HG03103 (cell line): ENCODE results near the gene CAMSAP1.

Experiments
- ATAC-seq: cut with Tn5 transposase; IDR thresholded peaks from one replicate; pipeline ENCODE4 v1.9.1; 2021; ENCODE audit warnings: low read depth; ENCODE audit not compliant: unreplicated experiment

Gene CAMSAP1

DNA sequence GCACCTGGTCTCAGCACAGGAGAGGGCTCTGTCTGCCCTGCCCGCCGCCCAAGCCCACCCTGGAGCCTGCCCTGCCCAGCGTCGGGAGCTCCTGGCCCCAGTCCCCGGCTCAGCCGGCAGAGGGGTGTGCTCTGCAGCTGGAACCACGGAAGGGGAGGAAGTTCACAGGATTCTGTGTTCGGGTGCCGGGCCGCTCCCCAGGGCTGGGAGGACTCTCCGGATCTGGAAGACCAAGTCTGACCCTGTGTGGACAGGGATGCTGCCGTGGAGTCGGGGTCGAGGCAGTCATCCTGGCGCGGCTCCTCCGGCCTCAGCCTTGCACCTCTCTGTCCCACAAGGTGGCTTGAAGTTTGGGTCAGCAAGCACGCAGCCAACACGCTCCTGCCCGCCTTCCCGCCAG is 126.7 kb downstream of the CAMSAP1 start:
- no peak for ATAC-seq

DNA sequence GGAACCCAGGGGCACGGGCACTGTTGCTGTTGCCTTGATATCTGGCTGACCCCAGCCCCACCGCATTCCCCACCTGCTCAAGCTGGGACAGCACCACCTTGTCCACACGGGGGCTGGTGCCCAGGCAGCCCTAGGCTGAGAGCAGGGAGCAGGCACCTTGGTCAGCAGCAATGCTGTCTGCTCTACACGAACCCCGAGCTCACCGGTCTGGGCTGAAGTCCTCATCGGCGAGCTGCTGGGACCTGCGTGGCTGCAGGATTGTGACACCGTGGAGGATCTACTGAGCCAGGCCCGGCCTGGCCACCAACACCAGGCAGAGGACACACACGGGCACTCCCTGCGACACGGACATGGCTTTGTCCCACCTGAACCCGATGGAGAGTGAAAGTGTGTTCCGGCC is 127.3 kb downstream of the CAMSAP1 start:
- ATAC-seq = no peak

DNA sequence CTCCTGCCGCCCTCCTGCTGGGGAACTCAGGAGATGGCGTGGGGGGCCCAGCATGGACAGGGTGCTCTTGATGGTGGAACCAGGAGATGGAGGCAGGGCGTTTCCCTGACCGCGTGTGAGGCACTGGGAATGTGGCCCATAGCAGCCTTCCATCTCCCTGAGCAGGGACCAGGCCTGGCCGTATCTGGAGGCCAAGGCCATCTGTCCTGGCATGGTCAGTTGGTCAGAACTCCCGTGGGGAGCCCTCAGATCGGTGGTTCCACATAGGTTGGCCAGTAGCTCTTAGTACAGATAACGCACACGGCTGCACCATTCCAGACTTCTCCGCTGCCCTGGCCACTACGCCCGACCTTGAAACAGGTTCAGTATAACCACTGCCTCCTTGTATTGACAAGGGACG is 127.8 kb downstream of the CAMSAP1 start:
- no peak for ATAC-seq

DNA sequence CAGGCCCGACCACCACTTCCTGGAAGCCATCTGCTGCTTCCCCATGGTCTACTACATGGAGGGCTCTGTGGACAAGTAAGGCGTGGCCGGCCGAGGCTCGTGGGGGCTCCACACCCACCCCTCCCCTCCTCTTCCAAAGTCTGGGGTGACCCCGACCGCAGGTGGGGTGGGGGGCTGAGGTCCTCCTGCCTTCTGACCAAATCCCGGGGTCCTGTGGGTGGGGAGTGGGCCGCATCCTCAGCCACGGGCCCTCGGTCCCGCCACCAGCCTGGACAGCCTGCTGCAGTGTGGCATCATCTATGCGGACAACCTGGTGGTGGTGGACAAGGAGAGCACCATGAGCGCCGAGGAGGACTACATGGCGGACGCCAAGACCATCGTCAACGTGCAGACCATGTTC is 128.9 kb downstream of the CAMSAP1 start:
- no peak for ATAC-seq

DNA sequence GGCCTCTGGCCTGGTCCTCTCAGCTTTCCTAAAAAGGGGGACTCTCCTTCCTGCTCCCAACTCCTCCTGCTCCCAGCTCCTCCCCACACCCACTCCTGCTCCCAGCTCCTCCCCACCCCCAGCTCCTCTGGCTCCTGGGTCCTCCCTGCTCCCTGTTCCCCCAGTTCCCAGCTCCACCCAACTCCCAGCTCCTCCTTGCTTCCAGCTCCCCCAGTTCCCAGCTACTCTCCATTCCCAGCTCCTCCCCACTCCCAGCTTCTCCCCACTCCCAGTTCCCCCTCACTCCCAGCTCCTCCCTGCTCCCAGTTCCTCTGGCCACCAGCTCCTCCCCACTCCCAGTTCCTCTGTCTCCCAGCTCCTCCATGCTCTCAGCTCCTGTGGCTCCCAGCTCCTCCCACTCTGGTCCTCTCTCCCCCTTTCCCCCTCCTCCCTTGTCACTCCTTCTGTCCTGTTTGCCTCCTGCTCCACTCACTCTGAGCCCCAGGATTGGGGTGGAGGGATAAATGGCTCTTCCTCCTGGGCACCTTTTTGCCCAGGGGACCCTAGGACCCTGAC is 129.6 kb downstream of the CAMSAP1 start:
- ATAC-seq = no peak

DNA sequence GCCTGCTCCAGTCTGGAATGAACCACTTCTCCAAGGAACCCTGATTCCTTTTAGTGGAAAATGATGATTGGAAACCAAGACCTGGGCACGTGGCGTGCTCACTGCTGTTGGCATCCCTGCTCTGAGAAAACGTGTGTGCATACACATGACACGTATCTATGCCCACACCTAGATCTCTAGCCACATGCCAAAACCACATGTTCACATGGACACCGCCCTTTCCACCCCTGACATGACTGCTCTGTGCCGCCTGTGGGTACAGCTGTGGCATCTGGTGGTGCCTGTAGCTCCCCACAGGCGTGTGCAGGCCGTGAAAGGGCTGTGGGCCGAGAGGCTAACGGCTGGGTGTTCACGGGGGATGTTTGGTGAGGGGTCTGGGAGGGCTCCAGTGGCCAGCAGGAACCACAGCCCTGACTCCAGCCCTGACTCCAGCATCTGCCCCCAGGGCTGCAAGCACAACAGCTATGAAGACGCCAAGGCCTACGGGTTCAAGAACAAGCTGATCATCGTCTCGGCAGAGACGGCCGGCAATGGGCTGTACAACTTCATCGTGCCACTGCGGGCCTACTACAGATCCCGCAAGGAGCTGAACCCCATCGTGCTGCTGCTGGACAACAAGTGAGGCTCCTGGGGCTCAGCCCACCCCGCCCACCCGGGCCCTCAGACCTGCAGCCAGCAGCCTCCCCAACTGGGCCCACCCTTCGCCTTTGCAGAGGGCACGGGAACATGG is 130.3 kb downstream of the CAMSAP1 start:
- no peak for ATAC-seq

DNA sequence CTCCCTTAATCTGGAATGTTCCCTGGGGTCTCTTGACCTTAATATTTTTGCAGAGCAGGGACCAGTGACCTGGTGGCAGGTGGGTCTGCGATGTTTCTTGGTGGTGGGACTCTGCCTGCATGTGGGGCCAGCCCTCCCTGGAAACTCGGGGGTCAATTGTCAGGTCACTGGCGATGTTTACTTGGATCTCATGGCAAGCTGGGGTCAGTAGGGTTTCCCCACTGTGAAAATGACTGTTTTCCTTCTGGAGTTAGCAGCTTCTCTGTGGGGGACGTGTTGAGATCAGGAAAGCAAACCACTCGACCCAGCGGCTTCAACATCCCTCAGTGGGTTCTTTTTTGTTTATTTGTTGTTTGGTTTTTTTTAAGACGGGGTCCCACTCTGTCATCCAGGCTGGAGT is 131.4 kb downstream of the CAMSAP1 start:
- no peak for ATAC-seq

DNA sequence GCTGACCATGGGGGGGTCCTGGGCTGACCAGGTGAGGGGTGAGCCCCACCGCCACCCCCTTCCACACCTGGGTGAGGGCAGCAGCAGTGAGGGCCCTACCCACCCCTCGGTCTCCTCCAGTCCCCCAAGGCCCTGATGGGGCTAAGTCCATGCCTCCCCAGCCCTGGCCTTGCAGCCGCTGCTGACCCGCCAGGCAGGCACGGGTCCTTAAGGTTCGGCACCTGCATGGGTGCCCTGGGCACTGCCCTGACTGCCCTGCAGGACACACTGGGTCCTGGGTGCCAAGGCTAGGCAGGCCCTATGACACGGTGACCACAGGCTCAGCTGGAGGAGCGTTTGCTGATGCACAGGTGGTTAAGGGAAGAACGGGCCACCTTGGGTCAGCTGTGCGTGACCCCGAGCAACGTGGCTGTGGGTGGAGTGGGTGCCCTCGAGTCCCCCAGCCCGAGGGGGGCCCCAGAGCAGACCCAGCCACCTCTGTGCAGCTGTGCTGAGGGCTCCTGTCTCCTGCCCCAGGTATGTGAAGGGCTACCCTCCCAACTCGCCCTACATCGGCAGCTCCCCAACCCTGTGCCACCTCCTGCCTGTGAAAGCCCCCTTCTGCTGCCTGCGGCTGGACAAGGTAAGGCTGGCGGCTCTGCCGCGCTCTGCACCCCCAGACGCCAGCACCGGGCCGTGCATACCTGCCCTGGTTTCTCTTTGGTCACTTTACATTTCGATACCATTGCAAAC is 132.4 kb downstream of the CAMSAP1 start:
- ATAC-seq = no peak

DNA sequence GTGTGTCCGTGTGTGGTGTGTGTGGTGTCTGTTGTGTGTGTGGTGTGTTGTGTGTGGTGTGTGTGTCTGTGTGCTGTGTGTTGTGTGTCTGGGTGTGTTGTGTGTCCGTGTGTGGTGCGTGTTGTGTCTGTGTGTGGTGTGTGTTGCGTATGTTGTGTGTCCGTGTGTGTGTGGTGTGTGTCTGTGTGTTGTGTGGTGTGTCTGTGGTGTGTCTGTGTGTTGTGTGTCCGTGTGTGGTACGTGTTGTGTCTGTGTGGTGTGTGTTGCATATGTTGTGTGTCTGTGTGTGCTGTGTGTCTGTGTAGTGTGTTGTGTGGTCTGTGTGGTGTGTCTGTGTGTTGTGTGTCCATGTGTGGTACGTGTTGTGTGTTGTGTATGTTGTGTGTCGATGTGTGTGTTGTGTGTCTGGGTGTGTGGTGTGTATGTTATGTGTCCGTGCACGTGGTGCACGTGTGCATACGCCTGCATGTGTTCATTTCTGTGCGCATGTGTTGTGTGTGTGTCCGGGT is 133.1 kb downstream of the CAMSAP1 start:
- ATAC-seq = no peak

DNA sequence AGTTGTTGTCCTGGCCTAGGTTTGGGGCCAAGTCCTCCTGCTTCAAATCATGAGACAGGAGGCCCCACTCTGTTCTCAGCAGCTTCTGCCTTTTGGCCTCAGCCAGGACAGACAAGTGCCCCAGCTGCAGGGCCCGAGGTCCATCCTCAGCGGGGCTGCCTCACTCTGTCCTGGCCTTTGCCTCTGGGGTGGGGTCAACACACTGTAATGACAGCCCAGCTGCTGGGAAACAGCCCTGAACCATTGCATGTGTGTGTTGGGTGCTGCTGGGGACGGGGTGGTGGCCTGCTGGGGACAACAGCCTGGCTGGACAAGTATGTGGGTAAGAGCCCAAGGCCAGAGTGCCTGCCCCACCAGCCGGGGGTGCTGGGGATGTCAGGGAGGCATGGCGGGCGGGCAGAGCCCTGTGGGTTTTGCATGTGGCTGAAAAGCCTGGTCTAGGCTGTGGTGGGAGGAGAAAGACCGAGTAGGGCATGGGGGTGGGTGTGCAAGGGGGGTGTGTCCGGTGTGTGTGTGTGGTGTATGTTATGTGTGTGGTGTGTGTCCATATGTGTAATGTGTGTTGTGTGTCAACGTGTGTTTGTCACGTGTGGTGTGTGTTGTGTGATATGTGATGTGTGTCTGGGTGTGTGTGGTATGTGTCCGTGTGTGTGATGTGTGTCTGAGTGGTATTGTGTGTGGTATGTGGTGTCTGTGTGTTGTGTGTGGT is 133.7 kb downstream of the CAMSAP1 start:
- no peak for ATAC-seq

DNA sequence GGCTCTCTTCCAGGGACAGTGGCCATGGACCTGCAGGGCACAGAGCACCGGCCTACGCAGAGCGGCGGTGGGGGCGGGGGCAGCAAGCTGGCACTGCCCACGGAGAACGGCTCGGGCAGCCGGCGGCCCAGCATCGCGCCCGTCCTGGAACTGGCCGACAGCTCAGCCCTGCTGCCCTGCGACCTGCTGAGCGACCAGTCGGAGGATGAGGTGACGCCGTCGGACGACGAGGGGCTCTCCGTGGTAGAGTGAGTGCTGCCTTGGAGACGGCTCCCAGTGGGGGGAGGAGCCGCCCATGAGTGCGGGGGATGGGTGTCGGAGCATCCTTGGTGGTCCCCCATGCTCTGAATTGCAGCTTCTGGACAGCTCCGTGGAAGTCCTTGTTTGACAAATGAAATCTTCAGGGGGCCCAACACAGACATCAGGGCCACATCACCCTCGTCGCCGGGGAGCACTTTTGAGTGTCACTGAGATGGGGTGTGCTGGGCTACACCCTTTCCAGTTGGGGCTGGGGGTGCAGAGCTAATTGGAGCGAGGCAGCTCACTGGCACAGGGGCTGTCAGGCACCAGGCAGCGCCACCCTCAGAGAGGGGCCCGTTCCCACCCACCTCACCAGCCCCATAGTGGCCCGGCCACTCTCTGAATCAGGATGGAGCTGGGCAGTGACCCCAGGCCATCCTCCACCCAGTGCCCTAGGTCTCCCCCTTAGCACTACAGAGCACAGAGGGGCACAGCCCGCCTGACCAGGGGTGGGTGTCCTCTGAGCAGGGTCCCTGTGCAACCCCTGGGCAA is 134.4 kb downstream of the CAMSAP1 start:
- no peak for ATAC-seq

DNA sequence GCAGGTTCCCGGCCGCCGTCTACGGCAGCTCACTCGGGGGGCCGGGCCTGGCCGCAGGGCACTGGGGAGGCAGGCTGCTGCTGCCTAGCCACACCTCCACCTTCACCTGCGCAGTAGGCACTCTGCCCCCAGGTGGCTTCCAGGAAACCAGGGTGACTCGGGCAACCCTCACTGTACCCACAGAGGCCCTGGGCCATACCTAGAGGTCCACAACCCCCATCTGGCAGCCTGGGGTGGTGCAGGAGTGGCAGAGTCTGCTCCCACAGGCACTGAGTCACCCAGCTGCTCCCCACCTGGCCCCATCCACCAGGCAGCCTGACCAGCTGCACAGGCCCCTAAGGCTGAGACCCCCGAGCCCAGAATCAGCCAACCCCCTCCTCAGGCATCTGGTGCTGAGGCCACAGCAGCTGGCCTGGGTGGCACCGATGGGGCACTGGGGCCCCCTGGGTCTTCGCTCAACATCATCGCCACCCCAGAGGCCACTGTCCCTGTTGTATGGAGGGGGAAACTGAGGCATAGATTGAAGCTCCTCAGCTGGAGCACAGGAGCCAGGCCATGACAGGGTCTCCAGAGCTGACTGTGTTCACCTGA is 135.2 kb downstream of the CAMSAP1 start:
- ATAC-seq = no peak

DNA sequence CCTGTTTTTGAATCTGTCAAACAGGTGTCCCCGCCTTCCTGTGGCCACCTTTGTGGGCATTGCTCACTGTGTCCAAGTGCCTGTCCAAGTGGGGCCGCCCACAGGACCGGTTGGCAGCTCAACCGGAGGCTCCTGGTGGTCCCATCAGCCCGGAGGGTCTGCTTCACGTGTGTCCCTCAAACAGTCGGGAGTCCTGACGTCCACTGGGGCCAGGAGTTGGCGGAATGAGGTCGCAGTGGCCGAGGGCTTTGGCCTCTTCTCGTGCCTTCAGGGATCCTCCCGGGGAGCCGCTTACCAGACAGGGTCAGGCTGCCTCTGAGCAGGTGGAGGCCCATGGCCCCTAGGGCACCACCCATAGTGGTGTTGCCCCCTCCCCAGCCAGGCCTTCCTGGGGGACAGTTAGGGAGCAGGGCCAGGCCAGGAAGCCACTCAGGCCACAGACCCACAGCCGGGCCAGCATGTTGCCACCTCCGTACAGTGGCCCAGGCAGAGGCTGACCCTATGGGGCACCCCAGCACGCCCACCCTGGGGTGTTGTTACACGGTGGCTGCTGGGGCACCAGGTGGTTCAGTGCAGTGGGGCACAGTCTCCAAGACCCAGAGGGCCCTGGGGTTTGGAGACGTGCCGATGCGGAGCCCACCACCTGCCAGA is 135.8 kb downstream of the CAMSAP1 start:
- ATAC-seq = no peak

DNA sequence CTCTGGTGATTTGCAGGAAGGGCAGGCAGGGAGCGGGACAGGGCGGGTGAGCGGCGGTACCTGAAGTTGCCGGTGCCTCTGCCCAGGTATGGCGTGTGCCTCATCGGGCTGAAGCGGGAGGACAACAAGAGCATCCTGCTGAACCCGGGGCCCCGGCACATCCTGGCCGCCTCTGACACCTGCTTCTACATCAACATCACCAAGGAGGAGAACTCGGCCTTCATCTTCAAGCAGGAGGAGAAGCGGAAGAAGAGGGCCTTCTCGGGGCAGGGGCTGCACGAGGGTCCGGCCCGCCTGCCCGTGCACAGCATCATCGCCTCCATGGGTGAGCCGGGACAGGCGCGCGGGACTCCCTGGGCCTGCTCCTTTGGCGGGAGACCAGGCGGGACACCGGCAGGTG is 136.6 kb downstream of the CAMSAP1 start:
- no peak for ATAC-seq

DNA sequence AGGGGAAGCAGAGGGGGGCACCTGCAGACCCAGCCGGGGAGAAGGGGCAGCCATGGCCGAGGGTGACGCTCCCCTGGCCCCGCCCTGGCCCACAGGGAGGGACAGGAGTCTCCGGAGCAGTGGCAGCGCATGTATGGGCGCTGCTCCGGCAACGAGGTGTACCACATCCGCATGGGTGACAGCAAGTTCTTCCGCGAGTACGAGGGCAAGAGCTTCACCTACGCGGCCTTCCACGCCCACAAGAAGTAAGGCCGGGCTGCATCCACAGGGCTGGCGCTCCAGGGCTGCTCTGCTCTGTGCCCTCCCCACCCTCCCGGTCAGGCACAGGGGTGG is 137.2 kb downstream of the CAMSAP1 start:
- no peak for ATAC-seq

DNA sequence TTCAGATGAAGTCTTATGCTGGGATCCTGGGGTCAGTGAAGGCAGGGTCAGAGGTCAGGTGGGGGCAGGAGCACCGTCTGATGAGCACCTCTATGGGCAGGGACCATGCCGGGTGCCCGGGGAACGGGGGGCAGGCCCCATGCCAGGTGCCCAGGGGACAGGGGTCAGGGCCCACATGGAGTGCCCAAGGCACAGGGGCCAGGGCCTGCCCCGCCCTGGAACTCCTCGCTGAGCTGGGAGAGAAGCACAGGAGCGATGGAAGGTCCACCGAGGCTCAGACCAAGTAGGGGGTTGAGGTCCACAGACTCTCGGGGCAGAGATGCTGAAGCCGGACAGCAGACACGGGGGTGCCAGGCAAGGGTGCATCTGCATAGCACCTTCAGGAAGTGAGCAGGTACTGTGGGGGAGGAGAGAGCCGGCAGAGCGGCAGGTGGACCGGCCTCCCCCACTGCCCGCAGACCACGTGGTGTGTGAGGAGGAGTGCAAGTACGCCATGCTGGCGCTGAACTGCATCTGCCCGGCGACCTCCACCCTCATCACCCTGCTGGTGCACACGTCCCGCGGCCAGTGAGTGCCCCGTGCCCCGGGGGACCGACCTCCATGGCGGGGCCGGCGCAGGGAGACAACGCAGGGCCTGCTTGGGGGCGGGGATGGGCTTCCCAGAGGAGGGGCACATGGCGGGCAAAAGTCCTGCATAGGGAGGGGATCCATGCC is 137.7 kb downstream of the CAMSAP1 start:
- ATAC-seq = no peak

DNA sequence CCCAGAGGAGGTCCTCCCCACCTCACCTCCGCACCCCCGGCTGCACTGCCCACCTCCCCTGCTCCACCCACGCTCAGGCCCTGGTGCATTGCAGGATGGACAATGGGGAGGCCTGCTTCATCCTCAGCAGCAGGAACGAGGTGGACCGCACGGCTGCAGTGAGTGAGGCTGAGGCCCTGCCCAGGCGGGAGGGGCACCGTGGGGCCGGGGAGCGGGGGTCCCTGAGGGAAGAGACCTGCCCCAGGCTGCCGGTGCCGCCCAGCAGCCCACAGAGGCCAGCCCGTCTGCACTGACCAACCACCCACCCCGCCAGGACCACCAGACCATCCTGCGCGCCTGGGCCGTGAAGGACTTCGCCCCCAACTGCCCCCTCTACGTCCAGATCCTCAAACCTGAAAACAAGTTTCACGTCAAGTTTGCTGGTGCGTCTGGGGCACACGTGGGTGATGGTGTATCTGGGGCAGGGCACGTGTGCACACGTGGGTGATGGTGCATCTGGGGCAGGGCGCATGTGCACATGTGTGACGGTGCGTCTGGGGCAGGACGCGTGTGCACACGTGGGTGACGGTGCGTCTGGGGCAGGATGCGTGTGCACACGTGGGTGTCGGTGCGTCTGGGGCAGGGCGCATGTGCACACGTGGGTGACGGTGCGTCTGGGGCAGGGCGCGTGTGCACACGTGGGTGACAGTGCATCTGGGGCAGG is 138.7 kb downstream of the CAMSAP1 start:
- no peak for ATAC-seq

DNA sequence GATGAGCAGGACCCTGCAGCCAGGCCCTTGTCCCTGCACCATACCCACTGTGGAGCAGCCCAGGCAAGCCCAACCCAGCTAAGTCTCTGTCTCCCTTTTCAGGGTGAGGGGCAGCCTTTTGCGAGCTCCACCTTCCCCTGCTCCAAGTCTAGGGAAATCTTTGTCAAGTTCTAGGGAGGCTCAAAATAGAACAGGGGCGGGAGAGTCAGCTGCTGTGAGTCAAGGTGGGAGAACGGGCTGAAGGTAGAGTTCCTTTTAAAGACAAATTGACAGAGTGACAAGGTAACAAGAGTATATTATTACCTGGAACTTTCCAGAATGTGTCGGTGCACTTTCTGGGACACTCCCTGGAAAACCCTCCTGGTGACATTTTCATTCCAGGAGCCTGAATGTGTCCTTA is 140.6 kb downstream of the CAMSAP1 start:
- no peak for ATAC-seq
